Stomach (tissue), 4 donors: ENCODE data around the gene PARK7.

ENCODE experiments used
- EP300 ChIP-seq: sonication (generic); formaldehyde crosslinking; IDR thresholded peaks from one replicate; pipeline ENCODE4 v1.6.1; 2017; ENCODE audit warnings: antibody characterized with exemption
- POLR2A ChIP-seq, 4 donors: fragments of 450-650 bp; IDR thresholded peaks; one replicate each; pipeline ENCODE4 v1.6.1; 2016; ENCODE audit warnings: antibody characterized with exemption in 4 of 4, control low read depth in 2 of 4, mild to moderate bottlenecking in 1 of 4, moderate library complexity in 1 of 4
- POLR2AphosphoS5 ChIP-seq, 3 donors: sonication (generic); formaldehyde crosslinking; IDR thresholded peaks; one replicate each; pipeline ENCODE4 v1.6.1; 2016; ENCODE audit warnings: antibody characterized with exemption in 3 of 3
- TF ChIP-seq, protein P1 (sequence below), 7 experiments: fragments of 450-650 bp in 4 of 7; fragments of 200-600 bp in 3 of 7; sonication (generic) in 3 of 7; IDR thresholded peaks; one replicate each; pipeline ENCODE4 v1.5.1; 2016 to 2019; ENCODE audit warnings: antibody characterized with exemption in 7 of 7, control low read depth in 2 of 7, mild to moderate bottlenecking in 1 of 7

DNA sequence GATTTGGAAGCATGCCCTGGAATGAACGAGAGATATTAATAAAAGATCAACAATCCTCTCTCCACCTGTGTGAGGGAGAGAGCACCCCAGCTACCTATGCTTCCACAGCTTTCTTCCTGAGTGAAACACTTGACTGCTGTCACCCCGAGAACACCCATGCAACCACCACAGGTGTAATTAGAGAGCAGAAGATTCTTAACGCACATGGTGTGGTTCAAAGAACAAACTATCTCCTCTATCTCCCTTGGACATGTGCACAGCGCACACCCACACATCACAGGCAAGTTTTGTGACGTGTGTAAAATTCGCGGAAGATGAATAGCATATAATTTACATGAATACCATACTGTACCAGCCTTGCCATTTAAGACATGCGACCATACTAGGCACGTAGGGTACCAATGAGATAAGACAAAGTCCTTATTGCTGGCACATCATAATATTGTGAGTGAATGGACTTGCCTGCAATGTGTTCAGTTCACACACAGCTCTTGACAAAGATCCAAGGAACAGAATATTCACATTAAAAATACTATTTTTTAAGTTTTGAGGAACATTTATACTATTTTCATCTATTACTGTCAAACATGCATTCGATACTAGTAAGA is 53.0 kb downstream of the PARK7 start:
- TF ChIP-seq POLR2A (IDR thresholded peaks at IDR 0.05) = no peak
- TF ChIP-seq, protein P1, sequence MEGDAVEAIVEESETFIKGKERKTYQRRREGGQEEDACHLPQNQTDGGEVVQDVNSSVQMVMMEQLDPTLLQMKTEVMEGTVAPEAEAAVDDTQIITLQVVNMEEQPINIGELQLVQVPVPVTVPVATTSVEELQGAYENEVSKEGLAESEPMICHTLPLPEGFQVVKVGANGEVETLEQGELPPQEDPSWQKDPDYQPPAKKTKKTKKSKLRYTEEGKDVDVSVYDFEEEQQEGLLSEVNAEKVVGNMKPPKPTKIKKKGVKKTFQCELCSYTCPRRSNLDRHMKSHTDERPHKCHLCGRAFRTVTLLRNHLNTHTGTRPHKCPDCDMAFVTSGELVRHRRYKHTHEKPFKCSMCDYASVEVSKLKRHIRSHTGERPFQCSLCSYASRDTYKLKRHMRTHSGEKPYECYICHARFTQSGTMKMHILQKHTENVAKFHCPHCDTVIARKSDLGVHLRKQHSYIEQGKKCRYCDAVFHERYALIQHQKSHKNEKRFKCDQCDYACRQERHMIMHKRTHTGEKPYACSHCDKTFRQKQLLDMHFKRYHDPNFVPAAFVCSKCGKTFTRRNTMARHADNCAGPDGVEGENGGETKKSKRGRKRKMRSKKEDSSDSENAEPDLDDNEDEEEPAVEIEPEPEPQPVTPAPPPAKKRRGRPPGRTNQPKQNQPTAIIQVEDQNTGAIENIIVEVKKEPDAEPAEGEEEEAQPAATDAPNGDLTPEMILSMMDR (IDR thresholded peaks at IDR 0.05) = no peak
- TF ChIP-seq POLR2AphosphoS5 (IDR thresholded peaks at IDR 0.05) = no peak
- no peak for TF ChIP-seq EP300
